ENCODE measurements around the gene TFAP2A. TPM values are rescaled to one million over a fixed set of nuclear protein-coding genes. Genes with fewer than 3 reads are reported as not detected.

Gene TFAP2A
- total RNA-seq, 1 donor from 2014 or later: 3.4 TPM

DNA sequence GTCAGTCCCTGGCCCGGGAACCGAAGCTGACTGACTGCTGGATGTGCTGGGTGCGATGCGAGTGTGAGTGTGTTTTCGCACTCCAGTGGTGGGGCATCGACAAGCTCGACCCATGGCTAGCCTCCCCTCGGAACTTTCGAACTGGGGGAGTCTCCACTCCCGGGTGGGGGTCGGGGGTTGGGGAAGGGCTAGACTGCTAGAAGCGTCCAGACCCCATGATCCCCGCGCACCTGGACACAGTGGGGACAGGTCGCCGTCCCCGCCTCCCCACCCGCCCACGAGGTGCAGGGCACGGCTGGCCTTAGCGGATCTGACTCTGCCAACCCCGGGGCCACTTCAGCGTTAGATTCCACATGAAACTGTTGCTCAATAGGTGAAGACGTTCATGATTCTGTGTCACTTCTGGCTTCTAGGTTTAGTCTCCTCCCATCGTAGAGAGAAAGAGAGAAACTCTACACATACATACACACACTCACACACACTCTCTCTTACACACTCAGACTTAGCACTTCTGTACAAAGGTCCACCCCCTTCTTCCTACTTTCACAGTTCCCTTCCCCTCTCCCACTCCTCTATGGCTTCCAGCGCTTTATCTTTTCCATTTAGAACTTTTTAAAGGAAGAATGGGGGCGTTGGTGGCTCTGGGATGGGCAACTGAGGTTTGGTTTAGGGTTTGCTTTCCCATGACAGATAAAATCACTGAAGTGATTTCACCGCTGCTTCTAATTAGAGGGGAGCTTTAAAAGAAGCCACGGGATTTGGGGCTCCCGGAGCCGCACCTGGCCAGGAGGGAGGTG lies 5.1 kb upstream of the TFAP2A start:
- Histone ChIP-seq H3K36me3 (ENCODE audit: control insufficient read depth, insufficient read depth, low read length) (no peaks in the 10 kb centered on the region), H3K27me3 (ENCODE audit: control insufficient read depth, insufficient read depth, low read length) (no peaks in the 10 kb centered on the region), H3K4me3 (ENCODE audit: low read depth, low read length) (peak overlapping the region; percentile 59)
- no peak for FAIRE-seq
- DNase-seq (ENCODE audit: low read depth): peak; percentile 64
- no peak for TF ChIP-seq CTCF (IDR thresholded peaks at IDR 0.05; ENCODE audit: insufficient read depth, low read length, severe bottlenecking)

- TF ChIP-seq CTCF (IDR thresholded peaks at IDR 0.05; ENCODE audit: insufficient read depth, low read length, severe bottlenecking): no peak
- Histone ChIP-seq H3K4me3 (ENCODE audit: low read depth, low read length) (peak overlapping the region; percentile 59), H3K36me3 (ENCODE audit: control insufficient read depth, insufficient read depth, low read length) (no peaks in the 10 kb centered on the region), H3K27me3 (ENCODE audit: control insufficient read depth, insufficient read depth, low read length) (no peaks in the 10 kb centered on the region)
- peak; percentile 13 for FAIRE-seq
- DNase-seq (ENCODE audit: low read depth): peak; percentile 82
Measured at GRCh38 chr6:10418862-10419748, 4.2 kb upstream of the TFAP2A start.

- FAIRE-seq: no peak
- no peaks in the 10 kb centered on the region for H3K27me3 ChIP-seq (ENCODE audit: control insufficient read depth, insufficient read depth, low read length)
- no peak for DNase-seq (ENCODE audit: low read depth)
- TF ChIP-seq CTCF (IDR thresholded peaks at IDR 0.05; ENCODE audit: insufficient read depth, low read length, severe bottlenecking): no peak
- H3K4me3 ChIP-seq (ENCODE audit: low read depth, low read length): peak overlapping the region; percentile 59
- no peaks in the 10 kb centered on the region for H3K36me3 ChIP-seq (ENCODE audit: control insufficient read depth, insufficient read depth, low read length)
Measured at GRCh38 chr6:10418361-10418861, 3.5 kb upstream of the TFAP2A start.

DNA sequence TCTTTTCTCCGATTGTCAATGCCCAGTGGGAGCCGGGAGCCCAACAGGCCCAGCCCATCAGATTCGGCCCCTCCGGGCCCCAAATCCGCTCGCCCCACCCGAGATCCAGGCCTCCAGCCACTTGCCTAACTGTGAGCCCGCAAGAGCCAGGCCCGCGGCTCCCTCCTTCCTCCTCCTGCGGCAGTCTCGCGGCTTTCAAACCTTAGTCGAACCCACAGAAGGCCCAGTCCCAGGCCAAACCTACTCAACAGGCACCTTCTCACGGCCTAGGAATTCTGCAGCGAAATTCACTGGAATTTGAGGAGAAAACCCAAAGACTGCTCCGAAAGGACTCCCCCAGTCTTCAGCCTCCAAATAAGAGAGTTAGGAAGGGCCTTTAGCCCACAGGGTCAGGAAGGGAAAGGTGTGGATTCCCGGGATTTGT lies 2.8 kb upstream of the TFAP2A start:
- TF ChIP-seq CTCF (IDR thresholded peaks at IDR 0.05; ENCODE audit: insufficient read depth, low read length, severe bottlenecking): no peak
- H3K4me3 ChIP-seq (ENCODE audit: low read depth, low read length): no peak overlapping the region
- no peaks in the 10 kb centered on the region for H3K27me3 ChIP-seq (ENCODE audit: control insufficient read depth, insufficient read depth, low read length)
- DNase-seq (ENCODE audit: low read depth) (no peak), FAIRE-seq (no peak)
- no peaks in the 10 kb centered on the region for H3K36me3 ChIP-seq (ENCODE audit: control insufficient read depth, insufficient read depth, low read length)

- no peak for TF ChIP-seq CTCF (IDR thresholded peaks at IDR 0.05; ENCODE audit: insufficient read depth, low read length, severe bottlenecking)
- no peak for DNase-seq (ENCODE audit: low read depth)
- Histone ChIP-seq H3K4me3 (ENCODE audit: low read depth, low read length) (no peak overlapping the region), H3K36me3 (ENCODE audit: control insufficient read depth, insufficient read depth, low read length) (no peaks in the 10 kb centered on the region), H3K27me3 (ENCODE audit: control insufficient read depth, insufficient read depth, low read length) (no peaks in the 10 kb centered on the region)
- FAIRE-seq: no peak
Measured at GRCh38 chr6:10416863-10417641, 2.2 kb upstream of the TFAP2A start.
